Thoracic aorta (tissue), 2 donors: ENCODE data around the gene EFL1. TPM values are rescaled to one million over a fixed set of nuclear protein-coding genes. Genes with fewer than 3 reads are reported as not detected.

ENCODE experiments used
- ATAC-seq: fragments of 150-250 bp; one replicate; pipeline ENCODE4 v1.8.0; 2017; ENCODE audit warnings: low read depth; ENCODE audit not compliant: insufficient number of reproducible peaks, low FRiP score
- DNase-seq: peaks from one replicate; pipeline ENCODE4 v3.0.0-alpha.2; 2020; ENCODE audit warnings: low spot score
- H3K27ac ChIP-seq, 2 donors: fragments of 200-600 bp; sonication (generic); 1 replicate in 1 of 2; 2 replicates in 1 of 2; pipeline ENCODE4 v1.5.1; 2016; ENCODE audit warnings: mild to moderate bottlenecking in 2 of 2, moderate library complexity in 2 of 2
- H3K27me3 ChIP-seq: fragments of 200-600 bp; sonication (generic); replicated peaks from 2 replicates; pipeline ENCODE4 v1.6.0; 2016; ENCODE audit warnings: mild to moderate bottlenecking; ENCODE audit not compliant: insufficient read depth
- H3K36me3 ChIP-seq: fragments of 200-600 bp; sonication (generic); one replicate; pipeline ENCODE4 v1.5.1; 2016
- H3K4me1 ChIP-seq, 2 donors: fragments of 200-600 bp; sonication (generic); 1 replicate in 1 of 2; 2 replicates in 1 of 2; pipeline versions ENCODE4 v1.5.1 to v1.6.0; 2016; ENCODE audit warnings: low read depth in 2 of 2, mild to moderate bottlenecking in 1 of 2; ENCODE audit not compliant: control insufficient read depth in 1 of 2
- H3K4me3 ChIP-seq: fragments of 200-600 bp; sonication (generic); 2 replicates; pipeline ENCODE4 v1.5.1; 2016; ENCODE audit warnings: mild to moderate bottlenecking
- H3K9me3 ChIP-seq: fragments of 200-600 bp; sonication (generic); 2 replicates; pipeline ENCODE4 v1.5.1; 2016
- total RNA-seq, 2 donors: library from RNA; depleted of rRNA; stranded (reverse); fragments of >200 nt; gene quantifications; one replicate each; pipeline versions ENCODE4 v1.1.0 to v1.2.3, GENCODE V29; 2016
- TF ChIP-seq, protein P1 (sequence below): fragments of 200-600 bp; sonication (generic); IDR thresholded peaks from one replicate; pipeline ENCODE4 v1.5.1; 2019; ENCODE audit warnings: antibody characterized with exemption

EFL1 gene
- total RNA-seq, 2 donors from 2014 or later = 9.2 to 20.2 TPM

DNA sequence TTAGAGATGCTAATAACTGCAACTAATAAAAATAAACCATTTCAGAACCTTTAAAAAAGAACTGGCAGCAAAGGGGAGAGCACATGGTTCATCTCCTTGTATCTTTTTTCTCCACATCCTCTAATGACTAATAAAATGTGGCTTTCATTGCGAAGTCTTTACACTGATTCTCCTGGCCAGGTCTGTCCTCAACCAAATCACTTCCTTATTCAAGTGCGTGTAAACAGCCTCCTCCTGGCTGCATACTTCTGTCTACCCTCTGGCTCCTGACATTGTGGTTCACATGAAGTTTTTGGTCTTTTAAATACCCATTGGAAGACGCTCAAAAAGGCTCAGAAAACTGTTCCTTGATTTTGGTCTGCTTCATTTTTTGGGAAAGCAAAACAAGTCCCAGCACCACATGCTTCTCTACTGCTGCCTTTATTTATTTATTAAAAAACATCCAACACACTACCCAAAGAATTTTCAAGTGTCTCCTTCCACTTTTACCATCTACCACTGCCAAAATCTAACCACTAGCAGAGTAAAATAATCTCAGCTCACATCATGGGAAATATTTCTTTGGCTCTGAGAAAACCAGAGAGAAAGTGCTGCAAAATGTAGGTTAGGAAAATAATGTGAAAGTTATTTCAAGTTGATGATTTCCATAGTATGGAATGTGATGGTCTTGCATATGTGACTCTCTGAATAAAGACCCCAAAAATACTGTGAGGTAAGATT, 85.1 kb downstream of the EFL1 start:
- DNase-seq (no peak), ATAC-seq (no peak)
- H3K4me3 ChIP-seq = no peak overlapping the region
- no peaks in the 10 kb centered on the region for H3K9me3 ChIP-seq
- peaks cover 0 to 18% of the 10 kb centered on the region in 2 donors for H3K4me1 ChIP-seq
- no peaks in the 10 kb centered on the region for H3K36me3 ChIP-seq
- no peak overlapping the region for H3K27ac ChIP-seq
- TF ChIP-seq, protein P1, sequence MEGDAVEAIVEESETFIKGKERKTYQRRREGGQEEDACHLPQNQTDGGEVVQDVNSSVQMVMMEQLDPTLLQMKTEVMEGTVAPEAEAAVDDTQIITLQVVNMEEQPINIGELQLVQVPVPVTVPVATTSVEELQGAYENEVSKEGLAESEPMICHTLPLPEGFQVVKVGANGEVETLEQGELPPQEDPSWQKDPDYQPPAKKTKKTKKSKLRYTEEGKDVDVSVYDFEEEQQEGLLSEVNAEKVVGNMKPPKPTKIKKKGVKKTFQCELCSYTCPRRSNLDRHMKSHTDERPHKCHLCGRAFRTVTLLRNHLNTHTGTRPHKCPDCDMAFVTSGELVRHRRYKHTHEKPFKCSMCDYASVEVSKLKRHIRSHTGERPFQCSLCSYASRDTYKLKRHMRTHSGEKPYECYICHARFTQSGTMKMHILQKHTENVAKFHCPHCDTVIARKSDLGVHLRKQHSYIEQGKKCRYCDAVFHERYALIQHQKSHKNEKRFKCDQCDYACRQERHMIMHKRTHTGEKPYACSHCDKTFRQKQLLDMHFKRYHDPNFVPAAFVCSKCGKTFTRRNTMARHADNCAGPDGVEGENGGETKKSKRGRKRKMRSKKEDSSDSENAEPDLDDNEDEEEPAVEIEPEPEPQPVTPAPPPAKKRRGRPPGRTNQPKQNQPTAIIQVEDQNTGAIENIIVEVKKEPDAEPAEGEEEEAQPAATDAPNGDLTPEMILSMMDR = no peak
- no peaks in the 10 kb centered on the region for H3K27me3 ChIP-seq

DNA sequence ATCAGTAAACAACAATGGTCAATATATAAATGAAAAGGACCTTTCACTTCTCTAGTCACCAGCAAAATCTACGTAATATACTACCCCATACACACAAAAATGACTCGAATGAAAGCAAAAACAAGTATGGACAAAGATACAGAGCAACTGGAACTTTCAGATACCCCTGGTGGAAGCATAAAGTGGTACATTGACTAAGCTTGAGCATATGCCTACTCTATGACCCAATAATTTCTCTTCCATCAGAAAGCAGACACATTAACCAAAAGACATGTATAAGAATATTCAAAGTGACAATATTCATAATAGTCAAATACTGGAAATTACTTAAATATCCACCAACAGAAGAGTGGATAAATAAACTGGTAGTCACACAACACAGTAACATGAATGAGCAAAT, 86.0 kb downstream of the EFL1 start:
- no peak overlapping the region for H3K27ac ChIP-seq
- TF ChIP-seq, protein P1 = no peak
- no peaks in the 10 kb centered on the region for H3K36me3 ChIP-seq
- ATAC-seq (no peak), DNase-seq (no peak)
- peaks cover 0 to 18% of the 10 kb centered on the region in 2 donors for H3K4me1 ChIP-seq
- H3K9me3 ChIP-seq = no peaks in the 10 kb centered on the region
- H3K27me3 ChIP-seq = no peaks in the 10 kb centered on the region
- H3K4me3 ChIP-seq = no peak overlapping the region

DNA sequence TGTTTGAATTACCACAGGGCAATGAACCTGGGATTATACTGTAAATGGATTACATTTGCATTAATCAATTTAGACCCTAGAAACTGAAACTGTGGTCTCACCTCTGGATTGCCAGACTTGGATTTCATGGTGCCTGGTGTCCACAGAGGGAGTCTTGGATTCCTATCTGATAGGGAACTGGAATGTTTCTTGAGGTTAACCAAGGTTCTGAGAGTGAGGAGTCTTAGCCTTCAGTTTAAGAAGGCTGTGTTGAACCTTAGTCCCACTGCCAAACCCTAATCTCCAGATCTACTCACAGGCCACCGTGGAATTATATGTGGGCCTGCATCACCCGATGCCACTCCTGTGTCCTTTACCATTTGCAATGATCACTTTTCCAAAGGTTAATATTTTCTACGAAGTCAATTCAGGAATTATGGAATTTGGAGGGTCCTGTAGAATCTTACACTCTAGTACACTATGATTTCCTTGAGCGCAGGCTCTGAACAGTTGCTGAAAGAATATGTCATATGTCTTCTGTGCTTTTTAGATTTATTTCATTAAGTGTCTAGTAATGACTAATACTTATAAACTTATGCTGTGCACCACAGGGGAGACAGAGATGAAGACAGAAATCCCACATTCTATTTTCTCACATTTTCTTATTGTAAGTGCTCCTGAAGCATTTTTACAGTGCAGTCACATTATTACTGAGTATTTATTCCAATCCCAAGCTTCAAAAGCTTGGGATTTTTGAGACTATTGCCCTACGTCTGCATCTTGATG, 87.9 kb downstream of the EFL1 start:
- Histone ChIP-seq H3K36me3 (no peaks in the 10 kb centered on the region), H3K4me1 (peaks cover 0 to 18% of the 10 kb centered on the region in 2 donors), H3K27ac (no peak overlapping the region), H3K4me3 (no peak overlapping the region), H3K27me3 (no peaks in the 10 kb centered on the region), H3K9me3 (no peaks in the 10 kb centered on the region)
- TF ChIP-seq, protein P1 = no peak
- DNase-seq (no peak), ATAC-seq (no peak)

DNA sequence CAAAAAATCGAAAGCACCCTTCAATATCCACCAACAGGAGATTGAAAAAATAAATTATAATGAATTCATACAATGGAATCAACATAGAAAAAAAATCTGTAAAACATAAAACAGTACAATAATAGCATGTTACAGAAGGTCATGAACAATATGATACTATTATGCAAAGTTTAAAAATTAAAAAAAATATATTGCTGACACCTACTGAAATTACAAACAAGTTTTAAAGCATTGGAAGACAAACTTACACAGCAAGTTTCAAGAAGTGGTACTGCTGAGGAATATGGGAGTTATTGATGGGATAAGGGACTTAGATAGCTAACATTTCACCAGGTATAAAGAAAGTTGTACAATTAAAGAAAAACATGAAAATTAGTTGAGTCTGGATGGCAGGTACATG, 89.4 kb downstream of the EFL1 start:
- no peaks in the 10 kb centered on the region for H3K27me3 ChIP-seq
- no peak for ATAC-seq
- peaks cover 0 to 14% of the 10 kb centered on the region in 2 donors for H3K4me1 ChIP-seq
- DNase-seq = no peak
- H3K36me3 ChIP-seq = no peaks in the 10 kb centered on the region
- no peak overlapping the region for H3K27ac ChIP-seq
- TF ChIP-seq, protein P1 = no peak
- H3K9me3 ChIP-seq = no peaks in the 10 kb centered on the region
- H3K4me3 ChIP-seq = no peak overlapping the region

DNA sequence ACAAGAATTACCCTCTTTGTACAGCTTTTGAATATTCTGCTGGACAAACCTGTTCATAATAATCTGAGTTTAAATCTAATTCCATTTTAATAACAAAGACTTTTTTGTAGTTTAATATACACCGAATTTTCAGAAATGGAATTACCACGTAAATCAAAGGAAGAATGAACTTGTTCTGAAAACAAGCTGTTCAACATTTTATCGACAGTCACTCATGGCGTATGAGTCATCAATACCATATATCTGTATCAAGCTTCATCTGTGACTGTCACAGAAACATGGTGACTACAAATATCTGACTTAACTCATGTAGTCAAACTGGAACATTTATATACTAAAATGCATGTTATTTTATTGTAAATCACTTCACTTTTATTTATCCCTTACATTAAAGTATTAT, 90.0 kb downstream of the EFL1 start:
- no peak for ATAC-seq
- TF ChIP-seq, protein P1 = no peak
- no peak overlapping the region for H3K4me3 ChIP-seq
- H3K4me1 ChIP-seq = peaks cover 0 to 8% of the 10 kb centered on the region in 2 donors
- H3K27me3 ChIP-seq = no peaks in the 10 kb centered on the region
- H3K9me3 ChIP-seq = no peaks in the 10 kb centered on the region
- no peak for DNase-seq
- H3K27ac ChIP-seq = no peak overlapping the region
- H3K36me3 ChIP-seq = no peaks in the 10 kb centered on the region
